Esophagus muscularis mucosa (tissue), 4 donors: ENCODE measurements around the gene MADD. TPM values are rescaled to one million over a fixed set of nuclear protein-coding genes. Genes with fewer than 3 reads are reported as not detected.
"Not testable (repeated sequence)": the region's sequence is repeated elsewhere in the genome, so short reads cannot be mapped to it uniquely, and the experiment has no call there.

Experiments
- DNase-seq: peaks from one replicate; pipeline ENCODE4 v3.0.0-alpha.2; 2017; ENCODE audit errors: extremely low spot score
- H3K27ac ChIP-seq, 4 donors: fragments of 200-600 bp; sonication (generic); replicated peaks in 1 of 4; 1 replicate in 3 of 4; 2 replicates in 1 of 4; pipeline ENCODE4 v1.5.1; 2016 to 2019; ENCODE audit warnings: mild to moderate bottlenecking in 1 of 4
- H3K27me3 ChIP-seq, 4 donors: fragments of 200-600 bp; sonication (generic); one replicate each; pipeline versions ENCODE4 v1.5.1 to v1.6.0; 2016 to 2019
- H3K36me3 ChIP-seq, 4 donors: fragments of 200-600 bp; sonication (generic); one replicate each; pipeline ENCODE4 v1.5.1; 2016 to 2019
- H3K4me1 ChIP-seq, 4 donors: fragments of 200-600 bp; sonication (generic); one replicate each; pipeline ENCODE4 v1.5.1; 2016 to 2019
- H3K4me3 ChIP-seq, 4 donors: fragments of 200-600 bp; sonication (generic); 1 replicate in 2 of 4; 2 replicates in 2 of 4; pipeline ENCODE4 v1.5.1; 2016 to 2019; ENCODE audit warnings: mild to moderate bottlenecking in 4 of 4, moderate library complexity in 1 of 4
- H3K9me3 ChIP-seq, 4 donors: fragments of 200-600 bp; sonication (generic); 1 replicate in 3 of 4; 2 replicates in 1 of 4; pipeline ENCODE4 v1.5.1; 2016 to 2019
- CTCF ChIP-seq, 3 experiments: fragments of 200-600 bp in 2 of 3; fragments of 450-650 bp in 1 of 3; sonication (generic) in 2 of 3; IDR thresholded peaks; one replicate each; pipeline ENCODE4 v1.5.1; 2017 to 2019; ENCODE audit warnings: antibody characterized with exemption in 3 of 3, mild to moderate bottlenecking in 2 of 3, moderate library complexity in 1 of 3
- EP300 ChIP-seq: sonication (generic); formaldehyde crosslinking; IDR thresholded peaks from one replicate; pipeline ENCODE4 v1.6.1; 2017; ENCODE audit warnings: antibody characterized with exemption
- POLR2A ChIP-seq: fragments of 450-650 bp; IDR thresholded peaks from one replicate; pipeline ENCODE4 v1.6.1; 2017; ENCODE audit warnings: antibody characterized with exemption, moderate library complexity, mild to moderate bottlenecking, low read depth
- POLR2AphosphoS5 ChIP-seq, 2 donors: sonication (generic); formaldehyde crosslinking; IDR thresholded peaks; one replicate each; pipeline ENCODE4 v1.6.1; 2017; ENCODE audit warnings: antibody characterized with exemption in 2 of 2
- WGBS: methylation state at CpG from one replicate; pipeline ENCODE4 v1.1.5; 2018; 5-methylcytosine and 5-hydroxymethylcytosine counted together
- intact Hi-C: fragments of 100-400 bp; cut with DNase I; formaldehyde crosslinking; loops from one replicate; pipeline ENCODE4 v1.15.1; 2023
- total RNA-seq, 4 donors: library from RNA; depleted of rRNA; stranded (reverse); fragments of >200 nt; gene quantifications; one replicate each; pipeline versions ENCODE4 v1.1.0 to v1.2.1, GENCODE V29; 2016

MADD gene
- total RNA-seq, 4 donors from 2014 or later, result 27.8 to 35.4 (median 32.7) TPM

GRCh38 chr11:47308050-47308823, 38.3 kb downstream of the MADD start:
- H3K27ac ChIP-seq, result no peak overlapping the region
- H3K9me3 ChIP-seq, result peaks cover 0 to 5% (median 0%) of the 10 kb centered on the region in 4 donors
- 97% methylated on average over 6 of the region's 6 CpGs for WGBS
- TF ChIP-seq CTCF (IDR thresholded peaks at IDR 0.05), result no peak
- no peak for TF ChIP-seq EP300
- no peak for TF ChIP-seq POLR2AphosphoS5 (IDR thresholded peaks at IDR 0.05)
- no peak for TF ChIP-seq POLR2A
- H3K36me3 ChIP-seq, result peaks cover 86 to 100% (median 98%) of the 10 kb centered on the region in 4 donors
- intact Hi-C loops, result no loop called here
- H3K4me3 ChIP-seq, result no peak overlapping the region
- H3K27me3 ChIP-seq, result no peaks in the 10 kb centered on the region
- H3K4me1 ChIP-seq, result peaks cover 0 to 15% (median 1%) of the 10 kb centered on the region in 4 donors
- no peak for DNase-seq

GRCh38 chr11:47314992-47315391, 45.1 kb downstream of the MADD start:
- no peak for TF ChIP-seq POLR2A
- no peak for TF ChIP-seq EP300
- TF ChIP-seq POLR2AphosphoS5 (IDR thresholded peaks at IDR 0.05), result no peak
- no peak for TF ChIP-seq CTCF (IDR thresholded peaks at IDR 0.05)
- whole genome bisulfite sequencing, result 90% methylated on average over 5 of the region's 5 CpGs
- H3K4me1 ChIP-seq, result no peaks in the 10 kb centered on the region
- no peak overlapping the region for H3K4me3 ChIP-seq
- no peak overlapping the region for H3K27ac ChIP-seq
- H3K27me3 ChIP-seq, result no peaks in the 10 kb centered on the region
- peaks cover 76 to 98% (median 87%) of the 10 kb centered on the region in 4 donors for H3K36me3 ChIP-seq
- intact Hi-C loops, result no loop called here
- DNase-seq, result no peak
- H3K9me3 ChIP-seq, result no peaks in the 10 kb centered on the region

- intact Hi-C loops, H3K27ac ChIP-seq, H3K4me3 ChIP-seq, H3K27me3 ChIP-seq, H3K4me1 ChIP-seq, DNase-seq, H3K9me3 ChIP-seq: not testable (repeated sequence)
- WGBS, result 84% methylated on average over 8 of the region's 8 CpGs
- peaks cover 61 to 90% (median 73%) of the 10 kb centered on the region in 4 donors for H3K36me3 ChIP-seq
These were observed 46.6 kb downstream of the MADD start for GRCh38 chr11:47316501-47316900.

- intact Hi-C loops, result no loop called here
These were observed 47.3 kb downstream of the MADD start for GRCh38 chr11:47317064-47317828.

More at GRCh38 chr11:47317064-47317828, 47.3 kb downstream of the MADD start:
- no peak for DNase-seq
- WGBS, result 83% methylated on average over 5 of the region's 5 CpGs
- Histone ChIP-seq H3K9me3 (no peaks in the 10 kb centered on the region), H3K4me1 (no peaks in the 10 kb centered on the region), H3K27me3 (no peaks in the 10 kb centered on the region), H3K4me3 (no peak overlapping the region), H3K27ac (no peak overlapping the region), H3K36me3 (peaks cover 59 to 83% (median 66%) of the 10 kb centered on the region in 4 donors)
- no peak for TF ChIP-seq POLR2A
- TF ChIP-seq POLR2AphosphoS5 (IDR thresholded peaks at IDR 0.05), result no peak
- TF ChIP-seq CTCF (IDR thresholded peaks at IDR 0.05), result no peak
- no peak for TF ChIP-seq EP300
